ENCODE results near the gene STPG1. TPM values are rescaled to one million over a fixed set of nuclear protein-coding genes. Genes with fewer than 3 reads are reported as not detected.

The STPG1 gene
- total and polyA plus RNA-seq, 2 of the 13 experiments (the other 11 are each of a cell fraction or from before 2014, with no cell fraction given), result 3.4 to 4.3 TPM

DNA sequence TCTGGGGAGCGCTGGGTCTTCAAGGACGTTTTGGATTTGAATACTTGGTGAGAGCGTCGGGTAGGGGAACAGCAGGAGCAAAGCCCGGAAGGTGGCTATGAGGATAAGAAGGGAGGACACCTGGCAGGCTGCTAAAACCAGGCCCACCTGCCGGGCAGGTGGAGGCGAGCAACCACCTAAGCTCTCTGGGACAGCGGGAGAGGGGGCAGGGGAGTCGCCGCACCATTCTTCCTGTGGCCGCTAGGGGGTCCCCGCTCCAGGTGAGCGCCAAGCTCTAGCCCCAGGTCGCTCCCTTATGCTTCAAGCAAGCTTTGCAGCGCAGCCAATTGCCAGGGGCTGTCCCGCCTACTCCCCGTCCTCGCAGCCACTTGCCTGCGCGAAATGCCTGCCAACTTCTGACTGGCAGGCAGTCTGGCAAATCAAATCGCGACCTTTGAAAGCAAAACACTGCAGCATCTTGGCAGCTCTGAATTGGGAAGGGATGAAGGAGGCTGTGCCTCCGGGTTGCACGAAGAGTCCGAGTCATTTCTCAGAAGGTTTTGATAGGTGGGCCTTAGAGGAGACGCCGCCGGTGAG is 1.8 kb upstream of the STPG1 start, which contains the start of gene NIPAL3 (continued):
- TF ChIP-seq ZSCAN21 (CRISPR knock-in tag; IDR thresholded peaks at IDR 0.05; ENCODE audit: borderline replicate concordance) (peak; percentile 26; the same call in 1 of the 2 replicates), ZNF75D (CRISPR knock-in tag; IDR thresholded peaks at IDR 0.05; ENCODE audit: borderline replicate concordance) (no peak), SMAD3 (CRISPR knock-in tag; IDR thresholded peaks at IDR 0.05) (0 out of 2 replicates have a peak, but pooled peaks have one; percentile 20), ZBTB21 (CRISPR knock-in tag; IDR thresholded peaks at IDR 0.05) (no peak), BCL6 (CRISPR knock-in tag; IDR thresholded peaks at IDR 0.05) (peak; percentile 9; the same call in 1 of the 2 replicates), ZNF558 (CRISPR knock-in tag; IDR thresholded peaks at IDR 0.05; ENCODE audit: borderline replicate concordance) (no peak), ZNF121 (CRISPR knock-in tag; IDR thresholded peaks at IDR 0.05) (no peak), ZBTB42 (CRISPR knock-in tag; IDR thresholded peaks at IDR 0.05) (no peak), ZNF292 (CRISPR knock-in tag; IDR thresholded peaks at IDR 0.05; ENCODE audit: borderline replicate concordance, low read depth) (no peak), ZSCAN12 (CRISPR knock-in tag; IDR thresholded peaks at IDR 0.05) (no peak), MIXL1 (CRISPR knock-in tag; IDR thresholded peaks at IDR 0.05) (peak; percentile 44; the same call in 1 of the 2 replicates)
- TF ChIP-seq, protein P1, sequence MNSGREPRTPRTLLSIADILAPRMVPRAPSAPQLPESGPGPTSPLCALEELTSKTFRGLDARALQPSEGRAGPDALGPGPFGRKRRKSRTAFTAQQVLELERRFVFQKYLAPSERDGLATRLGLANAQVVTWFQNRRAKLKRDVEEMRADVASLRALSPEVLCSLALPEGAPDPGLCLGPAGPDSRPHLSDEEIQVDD (CRISPR knock-in tag; IDR thresholded peaks at IDR 0.05; ENCODE audit: borderline replicate concordance), result no peak
- TF ChIP-seq, protein P2, sequence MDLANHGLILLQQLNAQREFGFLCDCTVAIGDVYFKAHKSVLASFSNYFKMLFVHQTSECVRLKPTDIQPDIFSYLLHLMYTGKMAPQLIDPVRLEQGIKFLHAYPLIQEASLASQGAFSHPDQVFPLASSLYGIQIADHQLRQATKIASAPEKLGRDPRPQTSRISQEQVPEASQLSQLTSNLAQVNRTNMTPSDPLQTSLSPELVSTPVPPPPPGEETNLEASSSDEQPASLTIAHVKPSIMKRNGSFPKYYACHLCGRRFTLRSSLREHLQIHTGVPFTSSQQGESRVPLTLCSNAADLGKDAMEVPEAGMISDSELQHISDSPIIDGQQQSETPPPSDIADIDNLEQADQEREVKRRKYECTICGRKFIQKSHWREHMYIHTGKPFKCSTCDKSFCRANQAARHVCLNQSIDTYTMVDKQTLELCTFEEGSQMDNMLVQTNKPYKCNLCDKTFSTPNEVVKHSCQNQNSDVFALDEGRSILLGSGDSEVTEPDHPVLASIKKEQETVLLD (CRISPR knock-in tag; IDR thresholded peaks at IDR 0.05; ENCODE audit: low read depth), result no peak
- TF ChIP-seq, protein P3, sequence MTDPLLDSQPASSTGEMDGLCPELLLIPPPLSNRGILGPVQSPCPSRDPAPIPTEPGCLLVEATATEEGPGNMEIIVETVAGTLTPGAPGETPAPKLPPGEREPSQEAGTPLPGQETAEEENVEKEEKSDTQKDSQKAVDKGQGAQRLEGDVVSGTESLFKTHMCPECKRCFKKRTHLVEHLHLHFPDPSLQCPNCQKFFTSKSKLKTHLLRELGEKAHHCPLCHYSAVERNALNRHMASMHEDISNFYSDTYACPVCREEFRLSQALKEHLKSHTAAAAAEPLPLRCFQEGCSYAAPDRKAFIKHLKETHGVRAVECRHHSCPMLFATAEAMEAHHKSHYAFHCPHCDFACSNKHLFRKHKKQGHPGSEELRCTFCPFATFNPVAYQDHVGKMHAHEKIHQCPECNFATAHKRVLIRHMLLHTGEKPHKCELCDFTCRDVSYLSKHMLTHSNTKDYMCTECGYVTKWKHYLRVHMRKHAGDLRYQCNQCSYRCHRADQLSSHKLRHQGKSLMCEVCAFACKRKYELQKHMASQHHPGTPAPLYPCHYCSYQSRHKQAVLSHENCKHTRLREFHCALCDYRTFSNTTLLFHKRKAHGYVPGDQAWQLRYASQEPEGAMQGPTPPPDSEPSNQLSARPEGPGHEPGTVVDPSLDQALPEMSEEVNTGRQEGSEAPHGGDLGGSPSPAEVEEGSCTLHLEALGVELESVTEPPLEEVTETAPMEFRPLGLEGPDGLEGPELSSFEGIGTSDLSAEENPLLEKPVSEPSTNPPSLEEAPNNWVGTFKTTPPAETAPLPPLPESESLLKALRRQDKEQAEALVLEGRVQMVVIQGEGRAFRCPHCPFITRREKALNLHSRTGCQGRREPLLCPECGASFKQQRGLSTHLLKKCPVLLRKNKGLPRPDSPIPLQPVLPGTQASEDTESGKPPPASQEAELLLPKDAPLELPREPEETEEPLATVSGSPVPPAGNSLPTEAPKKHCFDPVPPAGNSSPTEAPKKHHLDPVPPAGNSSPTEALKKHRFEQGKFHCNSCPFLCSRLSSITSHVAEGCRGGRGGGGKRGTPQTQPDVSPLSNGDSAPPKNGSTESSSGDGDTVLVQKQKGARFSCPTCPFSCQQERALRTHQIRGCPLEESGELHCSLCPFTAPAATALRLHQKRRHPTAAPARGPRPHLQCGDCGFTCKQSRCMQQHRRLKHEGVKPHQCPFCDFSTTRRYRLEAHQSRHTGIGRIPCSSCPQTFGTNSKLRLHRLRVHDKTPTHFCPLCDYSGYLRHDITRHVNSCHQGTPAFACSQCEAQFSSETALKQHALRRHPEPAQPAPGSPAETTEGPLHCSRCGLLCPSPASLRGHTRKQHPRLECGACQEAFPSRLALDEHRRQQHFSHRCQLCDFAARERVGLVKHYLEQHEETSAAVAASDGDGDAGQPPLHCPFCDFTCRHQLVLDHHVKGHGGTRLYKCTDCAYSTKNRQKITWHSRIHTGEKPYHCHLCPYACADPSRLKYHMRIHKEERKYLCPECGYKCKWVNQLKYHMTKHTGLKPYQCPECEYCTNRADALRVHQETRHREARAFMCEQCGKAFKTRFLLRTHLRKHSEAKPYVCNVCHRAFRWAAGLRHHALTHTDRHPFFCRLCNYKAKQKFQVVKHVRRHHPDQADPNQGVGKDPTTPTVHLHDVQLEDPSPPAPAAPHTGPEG (CRISPR knock-in tag; IDR thresholded peaks at IDR 0.05), result no peak
- TF ChIP-seq, protein P4, sequence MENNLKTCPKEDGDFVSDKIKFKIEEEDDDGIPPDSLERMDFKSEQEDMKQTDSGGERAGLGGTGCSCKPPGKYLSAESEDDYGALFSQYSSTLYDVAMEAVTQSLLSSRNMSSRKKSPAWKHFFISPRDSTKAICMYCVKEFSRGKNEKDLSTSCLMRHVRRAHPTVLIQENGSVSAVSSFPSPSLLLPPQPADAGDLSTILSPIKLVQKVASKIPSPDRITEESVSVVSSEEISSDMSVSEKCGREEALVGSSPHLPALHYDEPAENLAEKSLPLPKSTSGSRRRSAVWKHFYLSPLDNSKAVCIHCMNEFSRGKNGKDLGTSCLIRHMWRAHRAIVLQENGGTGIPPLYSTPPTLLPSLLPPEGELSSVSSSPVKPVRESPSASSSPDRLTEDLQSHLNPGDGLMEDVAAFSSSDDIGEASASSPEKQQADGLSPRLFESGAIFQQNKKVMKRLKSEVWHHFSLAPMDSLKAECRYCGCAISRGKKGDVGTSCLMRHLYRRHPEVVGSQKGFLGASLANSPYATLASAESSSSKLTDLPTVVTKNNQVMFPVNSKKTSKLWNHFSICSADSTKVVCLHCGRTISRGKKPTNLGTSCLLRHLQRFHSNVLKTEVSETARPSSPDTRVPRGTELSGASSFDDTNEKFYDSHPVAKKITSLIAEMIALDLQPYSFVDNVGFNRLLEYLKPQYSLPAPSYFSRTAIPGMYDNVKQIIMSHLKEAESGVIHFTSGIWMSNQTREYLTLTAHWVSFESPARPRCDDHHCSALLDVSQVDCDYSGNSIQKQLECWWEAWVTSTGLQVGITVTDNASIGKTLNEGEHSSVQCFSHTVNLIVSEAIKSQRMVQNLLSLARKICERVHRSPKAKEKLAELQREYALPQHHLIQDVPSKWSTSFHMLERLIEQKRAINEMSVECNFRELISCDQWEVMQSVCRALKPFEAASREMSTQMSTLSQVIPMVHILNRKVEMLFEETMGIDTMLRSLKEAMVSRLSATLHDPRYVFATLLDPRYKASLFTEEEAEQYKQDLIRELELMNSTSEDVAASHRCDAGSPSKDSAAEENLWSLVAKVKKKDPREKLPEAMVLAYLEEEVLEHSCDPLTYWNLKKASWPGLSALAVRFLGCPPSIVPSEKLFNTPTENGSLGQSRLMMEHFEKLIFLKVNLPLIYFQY (CRISPR knock-in tag; IDR thresholded peaks at IDR 0.05; ENCODE audit: borderline replicate concordance), result no peak
- TF ChIP-seq, protein P5, sequence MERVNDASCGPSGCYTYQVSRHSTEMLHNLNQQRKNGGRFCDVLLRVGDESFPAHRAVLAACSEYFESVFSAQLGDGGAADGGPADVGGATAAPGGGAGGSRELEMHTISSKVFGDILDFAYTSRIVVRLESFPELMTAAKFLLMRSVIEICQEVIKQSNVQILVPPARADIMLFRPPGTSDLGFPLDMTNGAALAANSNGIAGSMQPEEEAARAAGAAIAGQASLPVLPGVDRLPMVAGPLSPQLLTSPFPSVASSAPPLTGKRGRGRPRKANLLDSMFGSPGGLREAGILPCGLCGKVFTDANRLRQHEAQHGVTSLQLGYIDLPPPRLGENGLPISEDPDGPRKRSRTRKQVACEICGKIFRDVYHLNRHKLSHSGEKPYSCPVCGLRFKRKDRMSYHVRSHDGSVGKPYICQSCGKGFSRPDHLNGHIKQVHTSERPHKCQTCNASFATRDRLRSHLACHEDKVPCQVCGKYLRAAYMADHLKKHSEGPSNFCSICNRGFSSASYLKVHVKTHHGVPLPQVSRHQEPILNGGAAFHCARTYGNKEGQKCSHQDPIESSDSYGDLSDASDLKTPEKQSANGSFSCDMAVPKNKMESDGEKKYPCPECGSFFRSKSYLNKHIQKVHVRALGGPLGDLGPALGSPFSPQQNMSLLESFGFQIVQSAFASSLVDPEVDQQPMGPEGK (CRISPR knock-in tag; IDR thresholded peaks at IDR 0.05), result peak; percentile 66

Measured in HepG2 (cell line).